Activated CD4-positive, CD25-positive, alpha-beta regulatory T cell treated with anti-CD3 and anti-CD28 coated beads, Interleukin-2, amount 50 U/mL, for 16 hours (primary cell): ENCODE results near the gene KCTD13.
"Not testable (repeated sequence)": the region's sequence is repeated elsewhere in the genome, so short reads cannot be mapped to it uniquely, and the experiment has no call there.

Experiments used
- DNase-seq: peaks from one replicate; pipeline ENCODE4 v3.0.0-alpha.2; 2020; ENCODE audit warnings: low read depth, low spot score

KCTD13 gene

DNA sequence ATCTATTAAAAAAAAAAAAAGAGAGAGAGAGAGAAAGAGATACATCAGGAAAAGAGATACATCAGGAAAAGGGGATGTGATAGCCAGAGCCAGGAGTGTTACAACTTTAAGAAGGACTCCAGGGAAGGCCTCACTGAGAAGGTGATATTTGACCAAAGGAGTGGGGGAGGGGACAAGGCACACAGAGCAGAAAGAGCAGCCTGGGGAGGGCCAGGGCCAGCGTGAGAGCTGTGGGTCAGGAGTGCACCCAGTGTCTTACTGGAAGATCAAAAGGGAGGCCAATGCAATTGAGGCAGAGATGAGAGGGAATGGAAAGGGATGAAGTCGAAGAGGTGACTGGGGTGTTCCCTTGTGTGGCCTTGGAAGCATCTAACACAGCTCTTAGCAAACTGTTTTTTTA is 18.1 kb downstream of the KCTD13 start:
- DNase-seq: no peak

DNA sequence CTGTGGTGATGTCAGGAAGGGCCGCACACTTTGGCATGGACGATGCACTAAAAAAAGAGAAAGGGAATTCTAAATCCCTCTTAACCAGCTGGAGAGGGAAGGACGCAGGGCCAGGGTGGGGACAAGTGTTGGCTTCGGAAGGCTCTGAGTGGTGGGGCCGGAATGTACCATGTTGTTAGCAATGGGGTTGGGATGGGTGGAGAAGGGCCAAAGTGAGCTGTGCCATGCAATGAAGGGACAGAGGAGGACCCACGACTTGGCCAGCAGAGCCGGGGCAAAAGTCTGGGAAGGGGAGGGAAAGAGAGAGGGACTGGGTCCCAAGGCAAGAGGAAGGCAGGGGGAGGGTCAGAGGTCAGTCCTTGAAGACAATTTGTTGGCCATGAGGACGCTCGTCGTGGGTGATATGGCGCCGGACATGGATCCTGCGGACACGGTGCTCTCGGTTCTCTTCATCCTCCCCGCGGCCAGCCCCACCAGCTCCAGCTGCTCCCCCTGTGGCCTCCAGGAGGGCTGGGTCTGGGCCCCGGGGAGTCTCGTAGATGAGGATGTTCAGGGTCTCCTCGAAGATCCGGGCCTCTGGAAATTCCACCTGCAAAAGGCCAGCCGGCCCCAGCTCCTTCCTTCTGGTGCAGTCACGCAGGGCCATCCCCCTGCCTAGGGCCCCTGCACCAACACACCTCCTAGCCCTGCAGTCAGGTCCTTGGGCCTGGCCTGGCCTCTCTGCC is 19.3 kb downstream of the KCTD13 start:
- no peak for DNase-seq

DNA sequence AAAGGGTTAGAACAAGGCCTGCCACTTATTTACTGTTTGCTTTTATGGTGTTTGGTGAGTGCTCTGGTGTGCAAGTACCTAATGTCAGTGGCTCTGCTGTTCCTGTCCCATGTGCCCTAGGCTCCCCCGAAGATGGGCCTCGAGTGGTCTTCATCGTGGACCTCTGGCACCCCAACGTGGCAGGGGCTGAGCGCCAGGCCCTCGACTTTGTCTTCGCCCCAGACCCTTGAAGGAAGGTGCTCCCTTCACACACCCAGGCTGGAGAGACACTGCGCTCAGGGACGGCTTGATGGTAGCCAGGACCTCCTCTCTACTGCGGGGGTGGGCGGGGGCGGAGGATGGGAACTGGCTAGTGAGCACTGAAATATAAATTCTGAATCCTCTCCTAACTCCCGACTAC is 20.4 kb downstream of the KCTD13 start:
- no peak for DNase-seq

DNA sequence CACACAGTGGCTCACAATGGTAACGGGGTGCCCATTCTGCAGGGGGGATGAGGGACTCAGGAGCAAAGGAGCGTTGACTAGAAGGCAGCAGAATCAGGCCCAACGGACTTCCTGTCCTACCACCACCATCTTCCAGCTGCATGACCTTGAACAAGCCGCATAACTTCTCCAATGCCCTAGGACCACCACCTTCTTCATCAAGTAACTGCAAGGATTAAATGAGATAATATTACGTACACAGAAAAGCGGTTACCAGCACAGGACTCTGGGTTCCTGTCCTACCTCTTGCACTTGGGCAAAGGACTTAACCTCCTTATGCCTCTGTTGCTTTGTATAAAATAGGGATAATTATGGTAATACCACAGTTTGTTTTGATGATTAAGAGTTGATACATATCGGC is 21.1 kb downstream of the KCTD13 start:
- DNase-seq: no peak

DNA sequence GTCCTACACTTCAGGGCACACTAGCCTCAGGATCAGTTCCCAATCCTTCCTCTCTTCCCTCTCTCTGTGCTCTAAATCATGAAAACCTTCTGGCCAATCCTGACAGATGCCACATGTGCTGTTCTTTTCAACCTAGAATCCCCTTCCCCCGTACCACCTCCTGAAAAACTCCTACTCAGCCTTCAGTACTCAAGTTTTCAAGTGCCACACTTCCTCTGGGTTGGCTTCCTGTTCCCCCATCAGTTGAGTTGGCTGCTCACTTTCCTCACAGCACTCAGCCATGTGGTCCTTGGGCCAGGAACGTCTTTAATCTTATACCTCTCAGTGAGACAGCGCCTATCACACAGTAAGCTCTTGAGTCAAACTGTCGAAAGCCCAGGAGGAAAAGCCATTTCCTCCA is 22.4 kb downstream of the KCTD13 start:
- no peak for DNase-seq

DNA sequence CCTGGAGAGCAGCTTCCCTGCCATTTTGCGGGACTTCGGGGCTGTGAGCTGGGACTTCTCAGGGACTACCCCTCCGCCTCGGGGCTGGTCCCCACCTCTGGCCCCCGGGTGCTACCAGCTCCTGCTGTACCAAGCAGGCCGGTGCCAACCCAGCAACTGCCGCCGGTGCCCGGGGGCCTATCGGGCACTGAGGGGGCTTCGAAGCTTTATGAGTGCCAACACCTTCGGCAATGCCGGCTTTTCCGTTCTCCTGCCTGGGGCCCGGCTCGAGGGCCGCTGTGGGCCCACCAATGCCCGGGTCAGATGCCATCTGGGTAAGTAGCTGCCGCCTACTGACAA is 24.4 kb downstream of the KCTD13 start:
- no peak for DNase-seq

DNA sequence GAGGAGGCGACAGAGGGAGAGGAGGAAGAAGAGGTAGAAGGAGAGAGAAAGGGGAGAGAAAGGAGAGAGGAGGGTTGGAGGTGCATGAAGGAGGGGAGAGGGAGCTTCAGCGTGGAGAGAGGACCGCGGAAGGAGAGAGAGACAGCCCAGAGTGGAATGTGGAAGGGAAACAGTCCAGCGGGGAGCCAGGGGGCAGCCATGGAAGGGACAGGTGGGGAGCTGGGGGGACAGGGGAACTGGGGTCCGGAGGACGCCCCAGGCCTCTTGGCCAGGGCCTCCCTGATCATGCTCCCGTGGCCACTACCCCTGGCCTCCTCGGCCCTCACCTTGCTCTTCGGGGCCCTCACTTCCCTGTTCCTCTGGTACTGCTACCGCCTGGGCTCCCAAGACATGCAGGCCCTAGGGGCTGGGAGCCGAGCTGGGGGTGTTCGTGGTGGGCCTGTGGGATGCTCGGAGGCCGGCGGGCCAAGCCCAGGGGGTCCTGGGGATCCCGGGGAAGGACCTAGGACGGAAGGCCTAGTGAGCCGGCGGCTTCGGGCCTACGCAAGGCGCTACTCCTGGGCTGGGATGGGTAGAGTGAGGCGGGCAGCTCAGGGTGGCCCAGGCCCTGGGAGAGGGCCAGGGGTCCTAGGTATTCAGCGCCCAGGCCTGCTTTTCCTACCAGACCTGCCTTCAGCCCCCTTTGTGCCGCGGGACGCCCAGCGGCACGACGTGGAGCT is 25.0 kb downstream of the KCTD13 start:
- DNase-seq: no peak

DNA sequence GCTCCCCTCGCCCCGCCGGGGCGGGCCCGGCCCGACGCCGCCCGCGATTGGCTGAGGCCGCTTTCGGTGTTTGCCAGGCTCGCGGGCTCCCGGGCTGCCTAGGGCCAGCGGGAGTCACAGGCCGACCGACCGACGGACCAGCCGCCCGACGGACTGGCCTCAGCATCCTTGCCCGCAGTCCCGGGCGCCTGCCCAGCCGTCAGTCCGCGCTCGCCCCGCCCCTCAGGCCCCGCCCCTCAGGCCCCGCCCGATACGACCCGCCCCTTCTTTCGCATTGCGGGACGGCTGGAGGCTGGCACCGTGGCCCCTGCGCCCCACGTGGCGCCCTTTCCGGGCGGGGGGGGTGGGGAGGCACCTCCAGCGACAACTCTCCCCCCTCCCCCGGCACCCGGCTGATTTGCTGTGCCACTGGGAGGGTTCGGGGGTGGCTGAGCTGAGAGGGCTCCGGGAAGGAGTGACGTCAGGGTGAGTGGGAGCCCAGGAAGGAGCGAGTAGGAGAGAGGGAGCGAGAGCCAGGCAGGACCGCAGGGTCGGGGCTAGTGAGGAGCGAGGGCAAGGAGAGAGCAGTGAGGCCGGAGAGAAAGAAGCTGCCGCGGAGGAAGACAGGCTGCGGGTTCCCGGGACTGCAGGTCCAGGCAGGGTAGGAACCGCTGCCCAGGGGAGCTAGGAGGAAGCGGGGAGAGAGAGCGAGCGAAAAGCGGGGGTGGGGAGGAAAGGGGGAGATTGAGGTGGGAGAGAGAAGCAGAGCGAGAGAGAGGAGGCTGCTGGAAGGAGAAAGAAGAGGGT is 25.7 kb downstream of the KCTD13 start, which contains the start of gene ASPHD1:
TSS of gene ASPHD1 (plus strand) at position 387 of the 786 bp plus-strand sequence. CDS start 484 bp downstream, outside the sequence.
- no peak for DNase-seq

DNA sequence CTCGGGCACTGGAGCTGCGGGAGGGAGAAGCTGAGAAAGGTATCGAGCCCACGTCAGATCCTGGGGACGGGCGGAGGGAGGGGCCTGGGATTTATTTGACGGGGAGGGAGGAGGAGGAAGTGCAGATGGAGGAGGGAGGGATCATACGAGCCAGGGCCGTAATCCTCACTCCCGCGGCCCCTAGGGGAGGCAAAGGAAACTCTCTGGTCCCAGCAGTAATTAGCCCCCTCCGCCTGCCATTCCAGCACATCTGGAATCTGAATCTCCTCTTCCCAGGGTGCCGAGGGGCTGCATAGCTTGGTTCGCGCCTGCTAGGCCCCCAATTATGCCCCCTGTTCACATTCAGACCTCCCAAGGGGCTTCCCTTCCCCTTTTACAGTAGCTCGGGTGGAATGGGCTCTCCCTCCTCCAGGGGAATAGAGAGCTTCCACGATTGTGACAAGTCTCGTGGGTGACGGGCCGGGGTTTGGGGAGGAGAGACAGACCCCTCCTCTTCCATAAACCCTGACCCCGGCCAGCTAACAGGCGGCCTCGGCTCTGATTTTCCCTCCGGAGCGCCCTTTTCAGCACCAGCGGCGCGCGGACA is 26.4 kb downstream of the KCTD13 start, which contains the start of gene SEZ6L2:
TSS of gene SEZ6L2 (minus strand) at position 35 of the 586 bp plus-strand sequence. CDS start 531 bp downstream, outside the sequence.
- peak; percentile 38 for DNase-seq

DNA sequence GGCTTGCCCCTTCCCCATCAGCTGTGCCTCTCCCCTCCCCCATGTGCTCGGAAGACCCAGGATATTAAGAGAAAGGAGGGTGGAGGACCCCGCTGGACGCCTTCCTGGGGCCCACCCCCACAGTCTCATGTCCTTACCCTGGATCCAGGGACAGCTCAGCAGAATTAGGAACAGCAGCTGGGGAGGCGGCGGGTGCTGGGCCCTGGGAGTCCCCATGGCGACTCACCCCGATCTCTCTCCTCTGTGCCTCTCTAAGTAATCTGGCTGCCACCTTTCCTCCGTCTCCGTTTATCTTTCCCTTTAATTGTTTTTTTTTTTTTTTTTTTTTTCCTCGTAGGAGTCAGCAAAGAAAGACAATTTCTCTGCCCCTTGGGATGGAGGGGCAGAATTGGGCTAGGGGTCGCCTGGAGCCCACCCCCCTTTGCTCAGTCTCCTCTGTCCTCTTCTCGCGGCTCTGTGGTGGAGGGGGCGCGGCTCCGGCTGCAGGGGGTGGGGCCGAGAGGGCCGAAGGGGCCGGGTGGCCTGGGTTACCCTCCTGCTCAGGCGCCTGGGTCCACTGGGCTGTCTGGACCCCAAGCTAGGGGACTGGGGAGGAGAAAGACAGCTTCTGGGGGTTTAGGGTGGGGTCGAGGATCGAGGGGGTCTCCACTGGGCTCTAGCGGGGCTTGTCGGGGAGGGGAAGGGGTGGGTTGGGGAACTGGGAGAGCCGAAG is 27.1 kb downstream of the KCTD13 start:
- no peak for DNase-seq

DNA sequence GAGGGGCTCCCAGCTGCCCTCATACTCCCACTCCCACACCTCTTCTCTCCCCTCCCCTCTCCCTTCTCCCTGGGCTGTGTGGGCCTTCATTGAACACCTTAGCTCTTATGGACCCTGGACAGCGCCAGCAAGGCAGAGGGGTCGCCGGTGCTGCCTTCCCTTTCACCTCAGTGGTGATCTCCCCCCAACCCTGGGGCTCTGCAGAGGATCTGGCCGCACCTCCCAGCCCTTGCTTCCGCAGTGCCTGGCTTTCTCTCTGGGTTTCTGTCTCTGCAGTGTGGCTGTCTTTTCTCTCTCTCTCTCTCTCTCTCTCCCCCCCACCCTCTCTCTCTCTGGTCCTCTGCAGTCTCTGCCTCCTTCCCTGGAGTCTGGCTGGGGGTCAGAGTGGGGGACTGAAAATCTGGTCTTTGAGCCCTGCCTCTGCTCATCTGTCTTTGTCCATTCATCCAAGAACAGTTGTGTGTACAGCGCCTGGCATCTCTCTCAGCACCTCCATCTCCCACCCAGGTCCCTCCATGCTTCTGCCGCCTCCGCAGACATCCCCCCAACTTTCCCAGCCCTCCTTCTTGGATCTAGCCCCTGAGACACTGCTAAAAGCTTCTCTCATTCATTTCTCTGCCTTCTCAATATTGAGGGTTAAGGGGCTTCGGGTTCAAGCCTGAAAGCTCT is 27.8 kb downstream of the KCTD13 start:
- no peak for DNase-seq

DNA sequence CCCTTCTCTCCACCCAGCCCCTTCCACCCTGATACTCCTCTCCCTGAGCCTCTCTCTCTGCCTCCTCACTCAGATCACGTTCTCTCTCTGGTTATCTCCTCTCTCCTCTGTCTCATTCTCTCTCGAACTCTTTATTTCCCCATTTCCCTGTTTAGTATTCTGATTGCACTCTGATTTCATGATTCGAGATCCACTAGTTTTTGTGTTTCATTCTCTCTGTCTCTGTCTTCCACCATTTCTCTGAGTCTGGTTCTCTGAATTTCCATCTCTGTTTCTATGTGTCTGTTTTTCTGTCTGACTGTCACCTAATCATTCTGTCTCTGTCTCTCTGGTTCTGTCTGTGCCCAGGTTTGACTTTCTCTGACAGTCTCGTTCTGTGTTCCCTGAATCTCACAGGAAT is 28.7 kb downstream of the KCTD13 start:
- no peak for DNase-seq

DNA sequence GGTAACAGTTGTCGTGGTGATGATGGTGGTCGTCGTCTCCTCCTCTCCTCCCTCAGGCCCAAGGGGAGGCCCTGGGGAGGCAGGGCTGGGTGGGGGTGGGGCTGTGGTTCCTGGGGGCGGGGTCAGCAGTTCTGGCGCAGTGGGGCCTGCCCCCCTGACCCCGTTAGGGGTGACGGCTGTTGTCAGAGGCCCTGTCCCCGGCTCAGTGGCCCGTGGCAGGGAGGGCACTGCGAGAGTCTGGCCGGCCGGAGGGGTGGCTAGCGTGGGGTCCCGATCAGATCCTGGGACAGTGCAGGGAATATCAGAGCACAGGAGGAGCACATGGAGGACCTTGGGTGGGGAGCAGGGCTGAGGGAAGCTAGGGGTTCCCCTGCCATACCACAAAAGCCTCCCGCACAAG is 29.2 kb downstream of the KCTD13 start:
- no peak for DNase-seq

DNA sequence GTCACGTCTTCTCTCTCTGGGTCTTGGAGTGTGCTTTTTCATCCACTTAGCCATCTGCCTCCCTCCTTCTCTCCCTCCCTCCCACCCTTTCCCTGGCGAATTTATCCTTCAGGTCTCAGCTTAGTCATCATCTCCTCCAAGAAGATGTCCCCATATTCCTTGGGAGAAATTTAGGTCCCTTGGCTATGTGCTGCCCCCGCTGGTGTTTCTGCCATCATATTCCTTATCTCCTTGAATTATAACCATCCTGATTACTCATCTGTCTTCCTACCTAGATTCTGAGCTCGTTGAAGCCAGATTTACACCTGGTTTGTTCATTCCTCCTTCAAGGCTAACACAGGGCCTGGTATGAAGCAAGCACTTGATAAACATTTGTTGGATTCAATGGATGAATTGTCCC is 31.7 kb downstream of the KCTD13 start:
- no peak for DNase-seq

DNA sequence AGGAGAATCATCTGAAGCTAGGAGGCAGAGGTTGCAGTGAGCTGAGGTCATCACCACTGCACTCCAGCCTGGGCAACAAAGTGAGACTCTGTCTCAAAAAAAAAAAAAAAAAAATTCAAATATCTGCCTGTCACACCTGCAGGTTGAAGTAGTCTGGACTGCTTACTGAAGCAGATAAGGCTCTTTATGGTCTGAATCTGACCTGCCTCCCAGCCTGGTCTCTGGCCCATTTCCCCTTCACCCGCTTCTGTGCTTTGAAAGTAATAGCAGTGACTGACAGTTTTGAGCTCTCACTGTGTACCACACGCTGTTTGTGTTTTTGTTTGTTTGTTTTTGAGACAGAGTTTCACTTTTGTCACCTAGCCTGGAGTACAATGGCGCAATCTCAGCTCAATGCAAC is 32.5 kb downstream of the KCTD13 start:
- no peak for DNase-seq

DNA sequence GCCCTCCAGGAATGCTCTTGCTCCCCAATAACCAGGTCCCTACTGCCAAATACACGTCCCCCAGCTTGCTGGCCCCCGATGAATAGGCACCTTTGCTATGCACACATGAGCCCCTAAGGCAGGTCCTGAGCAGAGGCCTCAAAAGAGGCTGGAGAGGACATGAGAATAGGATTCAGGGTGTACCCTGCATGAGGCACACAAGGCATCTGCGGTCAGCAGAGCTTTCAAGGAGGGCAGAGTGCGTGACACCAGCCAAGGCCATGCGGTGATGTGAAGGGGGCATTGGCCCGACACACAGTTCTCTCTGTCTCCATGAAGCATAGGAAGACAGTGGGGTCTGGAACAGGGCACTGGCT is 33.6 kb downstream of the KCTD13 start:
- DNase-seq: no peak

DNA sequence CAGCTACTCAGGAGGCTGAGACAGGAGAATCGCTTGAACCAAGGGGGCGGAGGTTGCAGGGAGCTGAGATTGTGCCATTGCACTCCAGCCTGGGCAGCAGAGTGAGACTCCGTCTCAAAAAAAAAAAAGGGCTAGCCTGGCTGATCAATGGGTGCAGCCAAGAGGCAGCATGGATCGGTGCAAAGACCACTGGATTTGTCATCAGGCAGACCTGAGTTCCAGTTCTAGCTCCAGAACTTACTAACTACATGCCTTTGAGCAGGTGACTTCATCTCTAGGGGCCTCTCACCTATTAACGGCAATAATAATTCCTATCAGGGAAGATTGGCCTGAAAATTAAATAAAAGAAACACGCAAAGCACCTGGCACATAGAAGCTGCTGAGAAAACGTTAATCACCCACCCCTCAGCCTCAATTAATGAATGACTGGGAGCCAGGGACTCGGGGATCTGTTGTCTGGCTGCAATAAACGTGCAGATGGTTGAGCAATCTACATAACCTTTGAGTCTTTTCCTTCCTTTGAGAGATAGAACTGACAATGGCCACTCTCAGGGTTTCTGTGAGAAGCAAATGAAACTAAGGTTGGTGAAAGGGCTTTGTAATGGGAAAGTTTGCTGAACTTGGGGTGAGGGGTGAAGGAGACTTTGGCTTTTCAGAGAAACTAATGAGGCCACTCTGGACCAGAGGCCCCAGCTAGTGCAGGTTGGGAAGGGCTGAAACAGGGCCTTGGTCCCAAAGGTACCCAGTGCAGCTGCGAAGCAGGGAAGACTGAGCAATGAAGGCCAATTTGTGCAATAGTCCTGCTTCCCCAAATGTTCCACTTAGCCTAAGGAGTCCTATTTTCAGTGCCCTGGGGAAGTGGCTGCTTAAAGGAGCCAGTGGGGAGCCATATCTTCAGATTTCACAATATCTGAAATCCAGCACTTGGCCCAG is 34.2 kb downstream of the KCTD13 start:
- no peak for DNase-seq

DNA sequence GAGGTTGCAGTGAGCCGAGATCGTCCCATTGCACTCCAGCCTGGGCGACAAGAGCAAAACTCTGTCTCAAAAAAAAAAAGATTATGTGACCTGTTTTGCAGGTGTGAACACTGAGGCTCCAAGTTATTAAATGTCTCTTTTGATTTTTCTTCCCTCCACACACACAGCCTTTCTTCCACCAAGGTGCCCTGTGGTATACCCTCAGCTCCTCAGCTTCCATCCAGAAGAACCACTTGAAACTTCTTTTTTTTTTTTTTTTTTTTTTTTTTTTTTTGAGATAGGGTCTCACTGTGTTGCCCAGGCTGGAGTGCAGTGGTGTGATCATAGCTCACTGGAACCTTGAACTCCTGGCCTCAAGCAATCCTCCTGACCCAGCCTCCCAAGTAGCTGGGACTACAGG is 36.7 kb downstream of the KCTD13 start:
- not testable (repeated sequence) for DNase-seq

DNA sequence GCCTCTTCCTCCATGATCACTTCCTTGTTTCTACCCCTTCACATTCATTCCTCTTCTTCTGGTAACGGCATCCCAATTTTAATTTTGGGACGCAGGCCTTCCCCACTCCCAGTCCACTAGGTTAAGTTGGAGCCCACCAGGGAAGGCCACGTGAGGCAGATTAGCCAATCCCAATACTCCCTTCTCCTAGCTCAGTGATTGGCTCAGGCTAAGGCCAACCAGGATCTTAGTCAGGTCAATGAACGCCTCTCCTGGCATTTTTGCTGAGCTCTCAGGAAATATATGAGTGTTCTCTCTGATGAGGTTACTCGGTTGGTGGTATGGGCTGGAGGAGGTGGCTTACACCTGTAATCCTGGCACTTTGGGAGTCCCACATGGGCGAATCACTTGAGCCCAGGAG is 42.0 kb downstream of the KCTD13 start:
- no peak for DNase-seq

DNA sequence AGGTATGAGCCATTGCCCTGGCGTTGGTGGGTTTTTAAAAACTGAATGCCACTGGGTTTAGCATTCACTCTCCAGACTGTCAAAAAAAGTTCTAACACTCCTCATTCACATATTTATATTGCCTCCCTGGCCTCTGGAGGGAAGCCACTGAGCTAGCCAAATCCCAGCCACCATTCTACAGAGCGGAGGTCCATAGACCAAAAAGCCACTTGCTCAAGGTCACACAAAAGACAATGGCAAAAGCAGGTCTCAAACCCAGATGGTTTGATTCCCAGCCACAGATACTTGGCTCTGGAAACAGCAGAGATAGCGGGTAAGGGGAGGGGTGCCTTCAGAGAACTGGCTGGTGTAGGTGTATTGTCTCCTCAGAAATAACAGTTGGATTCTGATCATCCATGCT is 45.0 kb downstream of the KCTD13 start:
- DNase-seq: no peak
